Ishikawa (cell line): ENCODE results near the gene ZXDC.

Source experiments
- CEBPB ChIP-seq: IDR thresholded peaks from 2 replicates; pipeline ENCODE4 v1.6.1; 2012
- CREB1 ChIP-seq: IDR thresholded peaks from 2 replicates; pipeline ENCODE4 v1.6.1; 2012; ENCODE audit warnings: low read depth
- EP300 ChIP-seq: IDR thresholded peaks from 2 replicates; pipeline ENCODE4 v1.6.1; 2012; ENCODE audit warnings: borderline replicate concordance
- FOXM1 ChIP-seq: IDR thresholded peaks from 2 replicates; pipeline ENCODE4 v1.6.1; 2012; ENCODE audit warnings: low read depth, borderline replicate concordance
- NFIC ChIP-seq: IDR thresholded peaks from 2 replicates; pipeline ENCODE4 v1.6.1; 2012
- RAD21 ChIP-seq: IDR thresholded peaks from 2 replicates; pipeline ENCODE4 v1.6.1; 2012; ENCODE audit warnings: low read depth
- TAF1 ChIP-seq: IDR thresholded peaks from 2 replicates; pipeline ENCODE4 v1.6.1; 2012; ENCODE audit warnings: low read depth, mild to moderate bottlenecking
- TCF12 ChIP-seq: IDR thresholded peaks from 2 replicates; pipeline ENCODE4 v1.6.1; 2012; ENCODE audit warnings: low read depth
- TEAD4 ChIP-seq: IDR thresholded peaks from 2 replicates; pipeline ENCODE4 v1.6.1; 2012
- ZBTB7A ChIP-seq: IDR thresholded peaks from 2 replicates; pipeline ENCODE4 v1.6.1; 2012; ENCODE audit warnings: low read depth
- TF ChIP-seq, protein P1 (sequence below): IDR thresholded peaks from 2 replicates; pipeline ENCODE4 v1.6.1; 2012; ENCODE audit warnings: low read depth, mild to moderate bottlenecking
- TF ChIP-seq, protein P2 (sequence below): IDR thresholded peaks from 2 replicates; pipeline ENCODE4 v1.6.1; 2012
- TF ChIP-seq, protein P3 (sequence below): IDR thresholded peaks from 2 replicates; pipeline ENCODE4 v1.6.1; 2012

DNA sequence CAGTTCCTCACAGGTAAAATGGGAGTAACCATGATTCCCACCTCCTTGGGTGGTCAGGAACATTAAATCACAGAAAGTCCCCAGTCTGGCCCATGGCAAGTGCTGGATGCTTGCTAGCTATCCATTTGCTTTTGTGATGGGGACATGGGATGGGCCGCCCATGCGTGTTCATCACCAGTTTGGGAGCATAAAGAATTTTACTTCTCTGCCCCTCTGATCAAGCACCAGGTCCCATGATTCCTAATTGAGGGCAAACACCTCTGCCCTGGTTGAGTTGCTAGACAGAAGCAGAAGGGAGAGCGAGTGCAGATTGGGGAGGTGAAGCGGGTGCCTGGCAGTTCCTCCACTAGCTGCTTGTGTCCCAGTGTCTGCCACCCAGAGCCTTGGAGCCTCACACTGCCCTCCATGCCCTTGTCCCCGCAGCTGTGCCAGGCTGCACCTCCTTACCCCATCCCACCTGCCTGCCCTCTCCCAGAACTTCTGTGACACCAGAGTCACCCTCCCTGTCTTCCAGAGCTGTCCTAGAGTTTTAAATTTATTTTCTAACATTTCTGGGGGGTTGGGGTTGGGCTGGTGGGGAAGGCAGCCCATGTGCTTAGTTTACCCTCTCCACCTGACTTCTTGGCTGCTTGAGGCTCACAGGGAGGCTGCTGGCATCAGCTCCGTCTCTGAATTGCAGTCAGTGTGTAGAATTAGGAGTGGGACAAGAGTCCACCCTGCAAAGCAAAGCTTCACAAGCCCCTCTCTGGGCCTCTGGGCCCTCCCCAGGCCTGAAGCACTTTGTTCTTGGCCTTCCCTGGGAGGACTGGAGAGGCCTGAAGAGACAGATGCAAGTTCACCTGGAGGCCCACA is 62.6 kb downstream of the ZXDC start:
- TF ChIP-seq EP300 (no peak), CREB1 (no peak), FOXM1 (no peak), CEBPB (no peak), TAF1 (no peak), RAD21 (no peak), TCF12 (no peak), NFIC (no peak), TEAD4 (no peak), ZBTB7A (no peak)
- TF ChIP-seq, protein P1, sequence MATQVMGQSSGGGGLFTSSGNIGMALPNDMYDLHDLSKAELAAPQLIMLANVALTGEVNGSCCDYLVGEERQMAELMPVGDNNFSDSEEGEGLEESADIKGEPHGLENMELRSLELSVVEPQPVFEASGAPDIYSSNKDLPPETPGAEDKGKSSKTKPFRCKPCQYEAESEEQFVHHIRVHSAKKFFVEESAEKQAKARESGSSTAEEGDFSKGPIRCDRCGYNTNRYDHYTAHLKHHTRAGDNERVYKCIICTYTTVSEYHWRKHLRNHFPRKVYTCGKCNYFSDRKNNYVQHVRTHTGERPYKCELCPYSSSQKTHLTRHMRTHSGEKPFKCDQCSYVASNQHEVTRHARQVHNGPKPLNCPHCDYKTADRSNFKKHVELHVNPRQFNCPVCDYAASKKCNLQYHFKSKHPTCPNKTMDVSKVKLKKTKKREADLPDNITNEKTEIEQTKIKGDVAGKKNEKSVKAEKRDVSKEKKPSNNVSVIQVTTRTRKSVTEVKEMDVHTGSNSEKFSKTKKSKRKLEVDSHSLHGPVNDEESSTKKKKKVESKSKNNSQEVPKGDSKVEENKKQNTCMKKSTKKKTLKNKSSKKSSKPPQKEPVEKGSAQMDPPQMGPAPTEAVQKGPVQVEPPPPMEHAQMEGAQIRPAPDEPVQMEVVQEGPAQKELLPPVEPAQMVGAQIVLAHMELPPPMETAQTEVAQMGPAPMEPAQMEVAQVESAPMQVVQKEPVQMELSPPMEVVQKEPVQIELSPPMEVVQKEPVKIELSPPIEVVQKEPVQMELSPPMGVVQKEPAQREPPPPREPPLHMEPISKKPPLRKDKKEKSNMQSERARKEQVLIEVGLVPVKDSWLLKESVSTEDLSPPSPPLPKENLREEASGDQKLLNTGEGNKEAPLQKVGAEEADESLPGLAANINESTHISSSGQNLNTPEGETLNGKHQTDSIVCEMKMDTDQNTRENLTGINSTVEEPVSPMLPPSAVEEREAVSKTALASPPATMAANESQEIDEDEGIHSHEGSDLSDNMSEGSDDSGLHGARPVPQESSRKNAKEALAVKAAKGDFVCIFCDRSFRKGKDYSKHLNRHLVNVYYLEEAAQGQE: no peak
- TF ChIP-seq, protein P2, sequence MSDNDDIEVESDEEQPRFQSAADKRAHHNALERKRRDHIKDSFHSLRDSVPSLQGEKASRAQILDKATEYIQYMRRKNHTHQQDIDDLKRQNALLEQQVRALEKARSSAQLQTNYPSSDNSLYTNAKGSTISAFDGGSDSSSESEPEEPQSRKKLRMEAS: no peak
- TF ChIP-seq, protein P3, sequence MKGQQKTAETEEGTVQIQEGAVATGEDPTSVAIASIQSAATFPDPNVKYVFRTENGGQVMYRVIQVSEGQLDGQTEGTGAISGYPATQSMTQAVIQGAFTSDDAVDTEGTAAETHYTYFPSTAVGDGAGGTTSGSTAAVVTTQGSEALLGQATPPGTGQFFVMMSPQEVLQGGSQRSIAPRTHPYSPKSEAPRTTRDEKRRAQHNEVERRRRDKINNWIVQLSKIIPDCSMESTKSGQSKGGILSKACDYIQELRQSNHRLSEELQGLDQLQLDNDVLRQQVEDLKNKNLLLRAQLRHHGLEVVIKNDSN: no peak
